GM18951 (cell line): ENCODE results near the gene NUP133.
"Not testable (repeated sequence)": the region's sequence is repeated elsewhere in the genome, so short reads cannot be mapped to it uniquely, and the experiment has no call there.

Source experiments
- POLR2A ChIP-seq: IDR thresholded peaks from 4 replicates; pipeline ENCODE4 v1.6.1; 2011; ENCODE audit warnings: mild to moderate bottlenecking; ENCODE audit not compliant: insufficient read length, insufficient read depth; ENCODE audit errors: extremely low read depth
- in situ Hi-C: fragments of 300-500 bp; cut with MboI; formaldehyde crosslinking; loops from one replicate; pipeline ENCODE4 v1.12.0; 2022; ENCODE audit warnings: low sequenced_read_pairs, mixed read lengths, inconsistent platforms; ENCODE audit not compliant: unreplicated experiment

The NUP133 gene

DNA sequence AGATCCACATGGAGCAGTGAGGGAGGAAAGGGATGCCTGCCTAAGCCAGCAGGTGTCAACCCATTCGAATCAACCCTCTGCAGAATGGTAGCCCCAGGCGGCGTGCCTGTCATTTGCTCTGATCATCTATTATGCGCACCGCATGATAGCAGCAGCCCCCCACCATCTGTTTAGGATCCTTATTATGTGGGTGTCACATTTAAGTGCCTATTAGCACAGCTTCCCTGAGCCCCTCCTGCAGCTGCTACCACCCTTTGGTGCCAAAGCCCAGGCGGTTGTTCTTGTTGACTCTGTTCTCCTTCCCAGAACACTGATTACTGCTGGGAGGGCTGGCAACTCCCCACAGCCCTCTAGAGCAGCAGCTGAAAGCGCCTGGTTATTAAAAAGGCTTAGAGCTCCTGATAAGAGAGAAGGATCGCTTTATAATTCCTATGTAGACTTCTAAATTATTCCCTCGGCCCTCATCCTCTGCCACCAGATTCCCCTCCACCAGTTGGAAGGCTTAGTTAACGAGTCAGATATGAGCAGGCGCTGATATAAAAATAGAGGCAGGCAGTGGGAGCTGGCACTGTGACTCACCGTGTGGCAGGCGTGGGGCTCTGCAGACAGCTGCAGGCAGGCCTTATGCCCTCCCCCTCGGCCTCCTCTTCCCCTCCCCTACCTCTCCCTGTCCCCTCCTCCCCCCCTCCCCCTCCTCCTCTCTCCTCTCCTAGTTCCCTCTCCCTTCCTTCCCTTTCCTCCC, 97.3 kb downstream of the NUP133 start:
- no peak for TF ChIP-seq POLR2A
- in situ Hi-C loops: no loop called here

DNA sequence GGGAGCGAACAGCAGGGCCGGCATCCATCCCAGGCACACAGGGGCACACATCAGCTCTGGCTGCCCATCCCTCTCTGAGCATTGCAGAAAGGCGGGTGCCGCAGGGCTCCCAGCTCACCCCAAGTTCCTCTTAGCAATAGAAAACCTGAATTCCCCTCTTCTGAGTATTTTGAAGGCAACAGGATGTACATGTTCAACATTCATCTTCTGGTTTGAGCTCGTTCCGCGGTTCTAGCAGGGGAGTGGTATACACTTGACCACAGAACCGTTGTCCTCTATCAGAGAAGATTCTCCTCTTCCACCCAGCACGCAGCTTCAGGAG, 97.8 kb downstream of the NUP133 start:
- in situ Hi-C loops: no loop called here
- no peak for TF ChIP-seq POLR2A

DNA sequence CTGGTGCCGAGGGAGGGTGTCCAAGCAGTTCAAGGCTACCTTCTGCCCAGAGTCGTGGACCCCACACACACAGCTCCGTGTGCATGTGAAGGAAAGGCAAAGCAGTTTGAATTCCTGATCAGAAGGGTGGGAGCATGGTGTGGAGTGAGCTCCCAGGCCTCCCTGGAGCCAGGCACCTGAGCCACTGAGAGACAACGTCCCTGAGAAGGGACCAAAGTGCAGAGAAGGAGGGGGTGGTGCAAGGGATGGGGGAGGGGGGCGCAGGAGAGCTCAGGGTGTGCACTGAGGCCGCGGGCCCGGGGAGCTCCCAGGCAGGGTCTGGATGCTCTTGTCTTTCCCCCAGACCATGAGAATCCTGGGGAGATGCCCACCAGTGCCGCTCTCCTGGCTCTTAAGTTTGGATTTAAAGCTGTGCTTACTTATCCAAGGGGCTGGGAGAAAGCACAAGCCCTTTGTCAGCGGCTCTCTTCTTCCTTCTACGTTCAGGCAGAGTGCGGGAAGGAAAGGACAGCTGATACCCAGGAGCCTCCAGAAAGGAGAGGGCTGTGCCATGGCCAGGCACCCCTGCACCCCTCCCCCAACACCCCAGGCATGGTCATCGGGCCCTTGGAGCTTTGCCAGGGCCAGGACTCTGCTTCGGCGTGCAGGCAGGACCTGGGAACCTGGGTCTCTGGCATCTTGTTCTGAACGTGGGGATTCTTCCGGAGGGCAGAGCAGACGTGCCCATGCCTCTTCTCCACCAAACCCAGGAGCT, 98.3 kb downstream of the NUP133 start:
- in situ Hi-C loops: no loop called here
- TF ChIP-seq POLR2A: no peak

DNA sequence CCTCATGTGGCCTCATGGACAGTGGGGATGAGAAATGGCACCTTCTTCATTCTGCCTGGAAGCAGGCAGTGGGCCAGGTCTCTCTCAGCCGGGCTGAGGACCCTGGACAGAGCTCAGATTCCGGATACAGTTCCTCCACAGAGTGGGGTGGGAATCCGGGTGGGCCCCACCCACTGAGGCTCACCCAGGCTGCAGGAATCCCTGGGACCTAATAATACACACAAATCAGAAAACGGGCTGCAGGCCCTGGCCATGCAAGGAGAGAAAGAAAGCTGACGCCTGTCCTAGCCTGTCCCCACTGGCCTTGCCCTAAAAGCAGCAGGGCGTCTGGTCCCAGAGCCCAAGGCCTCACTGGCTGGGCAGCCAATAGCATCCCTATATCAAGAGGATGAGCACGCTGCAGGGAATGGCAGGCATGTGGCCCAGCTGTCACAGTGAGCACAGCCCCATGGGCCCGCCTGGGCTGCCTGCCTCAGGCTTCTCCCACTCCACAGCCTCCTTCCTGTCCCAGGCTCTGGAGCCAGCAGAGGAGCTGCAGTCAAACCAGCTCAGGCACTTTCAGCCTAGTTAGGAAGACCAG, 99.6 kb downstream of the NUP133 start:
- in situ Hi-C loops: no loop called here
- no peak for TF ChIP-seq POLR2A

DNA sequence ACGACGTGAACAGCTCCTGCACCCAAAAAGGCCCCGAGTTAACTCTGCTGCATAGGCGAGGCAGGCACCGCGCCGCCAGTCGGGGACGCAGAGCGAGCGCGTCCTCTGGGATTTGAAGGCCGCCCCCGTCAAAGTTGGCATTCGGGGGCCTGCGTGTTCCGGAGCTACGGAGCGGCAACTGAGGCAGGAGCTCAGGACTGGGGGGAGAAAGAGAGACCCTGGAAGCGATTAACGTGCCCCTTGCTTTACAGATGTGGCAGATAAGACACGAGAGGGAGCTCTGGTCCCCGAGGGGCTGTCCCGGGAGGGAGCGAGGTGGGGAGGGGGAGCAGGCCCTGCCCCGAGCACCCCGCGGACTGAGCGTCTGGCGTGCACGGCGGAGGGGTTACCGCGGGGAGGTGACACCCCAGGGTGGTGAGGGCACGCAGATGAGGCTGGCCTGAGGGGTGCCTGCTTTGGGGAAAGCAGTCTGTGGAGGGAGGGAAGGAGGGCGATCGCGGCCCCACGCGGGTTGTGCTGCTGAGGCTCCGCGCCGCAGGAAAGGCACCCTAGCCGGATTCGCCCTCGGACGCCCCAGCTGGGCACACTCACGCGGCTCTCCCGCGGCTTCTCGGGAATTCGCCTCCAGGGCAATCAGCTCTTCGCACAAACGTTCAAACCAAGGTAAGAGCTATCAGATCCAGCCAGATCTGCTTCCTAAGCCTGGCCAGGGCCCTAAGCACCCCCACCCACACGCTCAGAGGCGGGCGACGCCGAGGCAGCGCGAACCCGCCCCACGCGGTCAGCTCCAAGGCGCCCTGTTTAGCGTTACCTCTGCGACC, 100.7 kb downstream of the NUP133 start:
- TF ChIP-seq POLR2A: no peak

DNA sequence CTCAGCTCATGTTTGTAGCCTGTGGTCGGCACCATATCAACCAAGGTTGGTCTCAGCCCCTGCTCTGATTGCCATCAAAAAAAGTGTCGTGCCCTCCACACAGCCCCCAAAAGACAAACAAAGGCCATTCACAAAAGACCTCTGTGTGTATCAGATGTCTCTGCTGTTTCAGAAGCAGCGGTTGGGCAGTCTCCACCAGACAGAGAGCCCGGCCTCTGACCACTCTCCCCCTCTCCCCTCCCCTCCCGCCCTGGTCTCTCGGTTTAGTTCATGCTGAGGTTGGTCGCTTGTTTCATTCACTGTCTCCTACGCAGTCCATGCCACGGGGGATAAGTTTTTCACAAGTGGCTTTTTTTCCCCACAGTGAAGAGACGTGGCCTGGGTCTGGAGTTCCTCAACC, 101.3 kb downstream of the NUP133 start:
- TF ChIP-seq POLR2A: no peak
- in situ Hi-C loops: no loop called here

More for the DNA sequence above, 100.7 kb downstream of the NUP133 start:
- in situ Hi-C loops: no loop called here

DNA sequence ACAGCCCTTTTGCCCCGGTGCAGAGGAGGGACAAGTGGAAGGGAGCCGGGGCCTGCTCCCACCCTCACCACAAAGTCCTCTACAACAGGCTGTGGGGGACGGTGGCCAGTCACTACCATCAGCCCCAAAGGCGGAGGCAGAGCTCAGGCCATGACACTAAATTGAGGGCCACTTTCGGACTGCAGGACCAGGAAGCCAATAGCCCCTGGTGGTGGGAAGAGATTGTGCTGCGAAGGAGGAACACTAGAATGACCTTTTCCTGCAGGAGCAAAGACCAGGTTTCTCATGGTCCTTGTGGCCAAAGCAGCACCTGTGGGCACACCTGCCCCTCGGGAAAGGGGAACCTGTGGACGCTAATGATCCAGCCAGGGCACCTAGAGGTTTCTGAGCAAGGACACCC, 104.6 kb downstream of the NUP133 start:
- in situ Hi-C loops: no loop called here

DNA sequence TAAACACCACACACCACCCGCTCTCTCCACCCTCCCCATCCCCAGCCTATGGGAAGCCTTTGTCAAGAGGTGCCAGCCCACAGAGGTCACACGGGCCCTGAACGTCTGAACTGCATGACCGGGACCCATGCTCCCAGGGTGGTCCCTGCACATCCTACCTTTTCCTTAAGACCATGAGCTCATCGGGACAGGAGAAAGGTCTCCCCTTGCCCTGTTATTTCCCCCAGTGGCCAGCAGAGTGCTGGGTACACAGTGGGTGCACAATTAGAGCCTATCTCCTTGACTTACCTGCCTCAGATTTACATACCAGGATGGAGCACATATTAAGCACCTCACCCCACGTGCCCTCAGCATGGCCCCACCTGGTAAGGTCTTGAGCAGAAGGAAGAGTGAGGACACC, 105.1 kb downstream of the NUP133 start:
- TF ChIP-seq POLR2A: no peak
- in situ Hi-C loops: no loop called here

More for the DNA sequence above, 104.6 kb downstream of the NUP133 start:
- no peak for TF ChIP-seq POLR2A

DNA sequence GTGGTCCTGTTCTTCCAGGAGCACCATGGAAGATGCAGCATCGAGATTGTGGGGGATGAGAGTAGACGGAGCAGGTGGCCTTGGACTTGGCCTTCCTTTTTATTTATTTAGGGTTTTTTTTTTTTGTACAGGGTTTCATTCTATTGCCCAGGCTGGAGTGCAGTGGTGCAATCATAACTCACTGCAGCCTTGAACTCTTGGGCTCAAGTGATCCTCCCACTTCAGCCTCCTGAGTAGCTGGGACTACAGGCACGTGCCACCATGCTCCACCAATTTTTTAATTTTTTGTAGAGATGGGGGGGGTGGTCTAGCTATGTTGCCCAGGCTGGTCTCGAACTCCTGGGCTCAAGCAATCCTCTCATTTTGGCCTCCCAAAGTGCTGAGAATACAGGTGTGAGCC, 105.8 kb downstream of the NUP133 start:
- in situ Hi-C loops: not testable (repeated sequence)

DNA sequence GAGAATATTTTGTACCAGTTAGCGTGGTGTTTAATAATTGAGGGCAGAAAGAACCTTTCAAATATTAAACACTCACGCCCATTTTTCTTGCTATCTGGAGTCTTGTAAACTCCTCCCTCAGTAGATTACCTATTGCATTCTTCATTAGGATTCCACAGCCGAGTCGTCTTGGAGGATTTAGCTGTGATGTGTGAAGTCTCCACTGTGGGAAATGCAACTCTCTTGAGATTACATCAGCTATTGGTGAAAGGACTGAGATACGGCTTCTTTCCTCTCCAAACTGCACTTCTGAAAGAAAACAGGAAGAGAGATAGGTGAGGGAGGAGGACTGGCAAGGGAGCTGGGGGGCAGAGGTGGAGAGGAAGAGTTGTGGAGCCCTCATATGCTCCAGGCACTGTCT, 110.4 kb downstream of the NUP133 start:
- no peak for TF ChIP-seq POLR2A
- in situ Hi-C loops: no loop called here

DNA sequence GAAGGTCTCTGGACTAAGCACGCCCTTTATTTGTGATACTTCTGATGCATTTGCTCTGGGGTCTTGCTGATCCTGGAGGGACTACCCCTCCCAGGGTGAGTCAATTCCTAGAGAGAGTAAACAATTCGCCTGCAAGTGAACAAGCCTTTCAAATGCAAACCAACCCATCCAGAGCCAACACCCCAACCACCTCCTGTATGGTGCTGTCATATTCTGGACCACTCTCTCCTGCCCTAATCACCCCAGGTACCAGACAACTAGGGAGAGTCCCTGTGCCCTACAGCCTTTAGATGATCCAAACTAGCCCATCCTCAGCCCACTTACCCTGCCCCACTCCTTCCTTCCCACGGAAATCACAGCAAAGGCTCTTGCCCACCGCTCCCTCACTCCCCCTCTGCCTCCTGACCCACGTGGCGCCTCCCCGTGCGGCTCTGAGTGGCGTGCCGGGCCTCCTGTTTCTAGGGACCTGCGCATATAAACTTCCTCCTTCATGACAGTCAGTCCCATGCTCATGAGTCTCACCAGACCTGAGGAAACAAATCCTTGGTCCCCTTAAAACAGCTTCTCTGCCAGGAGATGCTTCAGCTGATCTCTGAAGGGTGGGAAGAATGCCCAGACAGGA, 111.4 kb downstream of the NUP133 start:
- TF ChIP-seq POLR2A: no peak
- in situ Hi-C loops: no loop called here

DNA sequence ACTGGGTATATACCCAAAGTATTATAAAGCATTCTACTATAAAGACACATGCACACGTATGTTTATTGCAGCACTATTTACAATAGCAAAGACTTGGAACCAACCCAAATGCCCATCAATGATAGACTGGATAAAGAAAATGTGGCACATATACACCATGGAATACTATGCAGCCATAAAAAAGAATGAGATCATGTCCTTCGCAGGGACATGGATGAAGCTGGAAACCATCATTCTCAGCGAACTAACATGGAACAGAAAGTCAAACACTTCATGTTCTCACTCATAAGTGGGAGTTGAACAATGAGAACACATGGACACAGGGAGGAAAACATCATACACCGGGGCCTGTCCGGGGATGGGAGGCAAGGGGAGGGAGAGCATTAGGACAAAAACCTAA, 113.6 kb downstream of the NUP133 start:
- in situ Hi-C loops: not testable (repeated sequence)

DNA sequence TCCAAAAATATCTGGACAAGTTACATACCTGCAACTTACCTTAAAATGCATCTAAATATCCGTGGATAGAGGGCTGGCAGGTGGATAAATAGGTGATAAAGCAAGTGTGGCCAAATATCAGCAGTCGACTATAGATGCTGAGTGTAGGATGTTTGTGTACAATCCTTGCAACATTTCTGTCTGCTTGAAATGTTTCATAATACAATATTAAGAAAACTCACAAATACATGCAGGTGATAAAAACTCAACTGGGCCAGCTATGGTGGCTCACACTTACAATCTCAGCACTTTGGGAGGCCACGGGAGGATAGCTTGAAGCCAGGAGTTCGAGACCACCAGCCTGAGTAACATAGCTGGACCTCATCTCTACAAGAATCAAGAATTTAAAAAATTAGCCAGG, 115.2 kb downstream of the NUP133 start:
- no peak for TF ChIP-seq POLR2A
- in situ Hi-C loops: no loop called here
